SJSA1 (cell line): Measurements from ENCODE around the gene SLC25A48. TPM values are rescaled to one million over a fixed set of nuclear protein-coding genes. Genes with fewer than 3 reads are reported as not detected.

Source experiments
- DNase-seq, 2 experiments: peaks; one replicate each; pipeline ENCODE4 v3.0.0-alpha.2; 2015 to 2020; ENCODE audit warnings: low spot score in 2 of 2, low read depth in 1 of 2
- H3K27ac ChIP-seq: fragments of 250-450 bp; sonication (Bioruptor Pico); 2 replicates; pipeline ENCODE4 v1.5.1; 2020; ENCODE audit warnings: mild to moderate bottlenecking, moderate library complexity
- H3K27me3 ChIP-seq: fragments of 250-450 bp; sonication (Bioruptor Pico); replicated peaks from 2 replicates; pipeline ENCODE4 v1.5.1; 2020; ENCODE audit warnings: mild to moderate bottlenecking, moderate library complexity
- H3K36me3 ChIP-seq: fragments of 250-450 bp; sonication (Bioruptor Pico); 2 replicates; pipeline ENCODE4 v1.5.1; 2020; ENCODE audit warnings: mild to moderate bottlenecking
- H3K4me1 ChIP-seq: fragments of 250-450 bp; sonication (Bioruptor Pico); replicated peaks from 2 replicates; pipeline ENCODE4 v1.6.1; 2021; ENCODE audit warnings: mild to moderate bottlenecking
- H3K4me3 ChIP-seq: fragments of 250-450 bp; sonication (Bioruptor Pico); 2 replicates; pipeline ENCODE4 v1.5.1; 2020; ENCODE audit warnings: mild to moderate bottlenecking
- H3K9me3 ChIP-seq: fragments of 250-450 bp; sonication (Bioruptor Pico); replicated peaks from 2 replicates; pipeline ENCODE4 v1.5.1; 2020; ENCODE audit warnings: mild to moderate bottlenecking
- total RNA-seq: library from RNA; depleted of rRNA; stranded (reverse); fragments of >200 nt; shearing (Covaris generic); gene quantifications from 2 replicates; pipeline ENCODE4 v1.2.3, GENCODE V29; 2014

Gene SLC25A48
- total RNA-seq, 1 experiment from 2014 or later: not detected

DNA sequence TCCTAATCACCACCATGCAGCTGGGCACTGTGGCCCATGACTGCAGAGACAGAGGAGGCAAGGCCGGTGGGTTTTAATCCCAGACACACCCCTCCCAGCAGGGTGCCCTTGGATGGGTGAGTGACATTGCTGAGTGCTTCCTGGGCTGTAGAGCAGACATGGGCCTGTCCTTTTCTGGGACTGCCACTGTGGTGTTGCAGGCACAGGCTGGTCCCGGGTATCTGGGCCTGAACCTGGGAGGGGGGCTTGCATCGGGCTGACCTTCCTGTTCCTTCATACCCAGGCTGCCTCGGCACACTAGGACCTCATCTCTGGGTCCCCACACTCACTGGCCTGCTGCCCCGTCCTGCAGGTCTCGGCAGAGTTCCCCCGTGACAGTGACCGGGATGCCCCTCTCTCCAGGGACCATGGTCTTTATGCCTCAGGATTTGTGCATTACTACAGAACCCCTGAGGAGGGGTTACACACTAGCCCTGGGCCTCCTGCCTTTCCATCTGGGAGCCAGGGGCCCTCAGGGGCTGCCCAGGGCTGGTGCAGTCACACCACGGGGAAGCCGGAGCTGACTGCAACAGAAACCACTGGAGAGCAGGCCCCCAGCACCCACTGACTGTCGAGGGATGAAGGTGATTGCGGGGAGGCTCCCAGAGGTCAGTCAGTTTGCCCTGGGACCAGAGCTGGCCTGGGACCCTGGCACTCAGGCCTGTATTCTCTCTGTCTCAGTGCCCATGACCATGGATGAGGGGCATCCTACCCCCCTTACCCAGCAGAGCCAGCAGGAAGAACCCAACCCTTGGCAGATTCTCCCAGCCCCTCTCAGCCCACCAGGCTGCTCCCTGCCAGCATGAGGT is 8.9 kb upstream of the SLC25A48 start:
- no peaks in the 10 kb centered on the region for H3K9me3 ChIP-seq
- no peak overlapping the region for H3K27ac ChIP-seq
- H3K4me3 ChIP-seq: no peak overlapping the region
- no peaks in the 10 kb centered on the region for H3K4me1 ChIP-seq
- H3K27me3 ChIP-seq: no peaks in the 10 kb centered on the region; the same call in 1 of the 2 replicates
- DNase-seq: no peak
- no peaks in the 10 kb centered on the region for H3K36me3 ChIP-seq

DNA sequence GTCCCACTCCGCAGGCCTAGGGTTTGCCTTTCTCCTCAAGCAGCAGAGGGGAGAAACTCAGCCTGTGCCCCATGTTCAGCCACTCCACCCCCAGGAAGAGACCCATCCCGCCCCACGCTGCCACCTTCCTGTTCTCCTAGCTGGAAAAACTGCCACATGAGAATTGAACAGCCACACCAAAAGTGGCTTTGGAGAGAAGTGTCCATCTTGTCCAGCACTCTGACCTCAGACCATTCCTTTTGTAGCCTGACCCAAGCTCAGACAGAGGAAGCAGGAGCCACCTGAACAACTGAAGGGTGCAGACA is 8.3 kb upstream of the SLC25A48 start:
- Histone ChIP-seq H3K4me3 (no peak overlapping the region), H3K27me3 (no peaks in the 10 kb centered on the region; the same call in 1 of the 2 replicates), H3K36me3 (no peaks in the 10 kb centered on the region), H3K9me3 (no peaks in the 10 kb centered on the region), H3K27ac (no peak overlapping the region), H3K4me1 (no peaks in the 10 kb centered on the region)
- no peak for DNase-seq

DNA sequence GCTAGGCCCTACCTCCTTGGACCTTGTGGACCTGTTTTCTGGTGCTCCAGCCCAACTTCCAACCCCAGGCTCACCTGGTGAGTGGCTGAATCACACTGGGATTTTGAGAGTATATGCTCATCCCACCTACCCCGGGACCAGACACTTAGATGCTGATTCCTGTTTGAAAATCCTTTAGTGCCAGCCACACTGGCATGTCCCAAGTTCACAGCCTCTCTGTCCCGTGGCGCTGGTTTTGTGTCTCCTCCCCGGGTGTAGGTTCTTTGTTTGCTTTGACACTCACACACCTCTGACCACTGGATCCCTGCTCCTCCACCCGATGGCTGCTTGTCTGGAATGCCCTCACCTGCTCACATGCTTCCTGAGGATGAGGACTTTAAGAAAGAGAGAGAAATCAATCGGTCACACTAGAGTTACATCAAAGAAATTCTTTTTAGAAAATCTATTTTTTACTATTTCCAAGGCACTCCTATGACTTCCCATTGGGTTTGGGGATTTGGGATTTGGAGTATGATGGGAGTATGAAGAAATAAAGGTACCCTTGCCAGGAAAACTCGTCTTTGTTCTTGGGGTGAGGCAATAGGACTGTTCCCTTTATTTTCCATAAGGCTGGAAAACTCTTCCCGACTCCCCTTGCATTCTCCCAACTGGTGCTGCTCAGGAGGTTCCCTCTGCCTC is 7.3 kb upstream of the SLC25A48 start:
- no peak overlapping the region for H3K27ac ChIP-seq

DNA sequence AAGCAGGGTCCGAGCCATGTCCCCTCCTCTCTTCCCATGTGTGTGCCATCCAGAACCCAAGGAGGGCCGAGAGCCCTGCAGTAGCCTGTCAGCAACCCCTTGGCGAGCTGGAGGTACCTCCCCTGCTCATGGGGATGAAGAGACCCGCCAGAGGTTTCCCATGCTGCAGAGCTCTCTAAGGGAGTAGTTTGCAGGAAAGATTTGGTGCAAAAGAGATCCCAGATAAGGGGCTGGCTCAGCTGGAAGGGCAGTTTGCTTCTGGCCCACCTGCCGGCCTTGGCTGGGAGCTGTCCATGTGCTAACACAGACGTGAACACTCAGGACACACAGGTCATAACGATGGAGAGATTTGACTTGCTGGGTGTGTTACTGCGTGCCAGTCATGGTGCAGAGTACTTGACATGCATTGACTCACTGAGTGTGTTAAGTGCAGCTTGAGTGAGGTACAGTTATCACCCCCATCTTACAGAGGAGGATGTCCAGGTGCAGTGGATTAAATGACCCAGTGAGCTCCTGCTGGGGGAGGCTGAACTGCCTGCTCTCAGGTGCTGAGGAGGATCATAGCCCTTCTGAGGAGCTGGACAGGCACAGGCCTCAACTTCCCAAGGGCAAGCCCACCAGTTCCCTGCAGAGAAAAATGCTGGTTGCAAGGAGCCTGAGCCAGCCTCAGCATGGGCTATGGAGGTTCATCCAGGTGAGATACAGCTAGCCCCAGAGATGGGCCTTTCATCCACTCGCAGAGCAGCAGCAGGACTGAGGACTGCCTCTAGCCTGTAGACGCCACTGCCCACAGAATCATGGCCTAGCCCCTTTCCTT is 6.3 kb upstream of the SLC25A48 start:
- DNase-seq: no peak
- no peaks in the 10 kb centered on the region for H3K9me3 ChIP-seq
- no peak overlapping the region for H3K4me3 ChIP-seq
- H3K27ac ChIP-seq: no peak overlapping the region
- H3K27me3 ChIP-seq: peaks cover 3% of the 10 kb centered on the region
- H3K36me3 ChIP-seq: no peaks in the 10 kb centered on the region
- H3K4me1 ChIP-seq: no peaks in the 10 kb centered on the region

More for the DNA sequence above, 7.3 kb upstream of the SLC25A48 start:
- Histone ChIP-seq H3K27me3 (peaks cover under 1% of the 10 kb centered on the region), H3K4me1 (no peaks in the 10 kb centered on the region), H3K4me3 (no peak overlapping the region), H3K9me3 (no peaks in the 10 kb centered on the region), H3K36me3 (no peaks in the 10 kb centered on the region)
- no peak for DNase-seq

DNA sequence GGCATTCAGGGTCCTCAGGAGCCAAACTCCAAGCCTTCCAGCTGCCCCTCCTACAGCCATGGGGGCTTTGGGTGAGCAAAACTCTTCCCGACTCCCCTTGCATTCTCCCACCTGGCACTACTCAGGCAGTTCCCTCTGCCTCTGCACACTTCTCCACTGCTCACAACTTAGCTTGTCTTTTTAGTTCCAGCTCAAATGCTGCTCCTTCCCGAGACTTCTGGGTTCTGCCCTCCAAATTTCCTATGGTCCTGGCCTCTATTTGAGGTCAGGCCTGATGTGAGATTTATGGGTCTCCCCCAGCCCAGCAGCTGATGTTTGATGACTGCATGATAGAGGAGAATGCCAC is 5.7 kb upstream of the SLC25A48 start:
- no peak overlapping the region for H3K27ac ChIP-seq
- DNase-seq: no peak
- no peaks in the 10 kb centered on the region for H3K4me1 ChIP-seq
- no peaks in the 10 kb centered on the region for H3K9me3 ChIP-seq
- no peak overlapping the region for H3K4me3 ChIP-seq
- H3K36me3 ChIP-seq: no peaks in the 10 kb centered on the region
- H3K27me3 ChIP-seq: peaks cover 6% of the 10 kb centered on the region

DNA sequence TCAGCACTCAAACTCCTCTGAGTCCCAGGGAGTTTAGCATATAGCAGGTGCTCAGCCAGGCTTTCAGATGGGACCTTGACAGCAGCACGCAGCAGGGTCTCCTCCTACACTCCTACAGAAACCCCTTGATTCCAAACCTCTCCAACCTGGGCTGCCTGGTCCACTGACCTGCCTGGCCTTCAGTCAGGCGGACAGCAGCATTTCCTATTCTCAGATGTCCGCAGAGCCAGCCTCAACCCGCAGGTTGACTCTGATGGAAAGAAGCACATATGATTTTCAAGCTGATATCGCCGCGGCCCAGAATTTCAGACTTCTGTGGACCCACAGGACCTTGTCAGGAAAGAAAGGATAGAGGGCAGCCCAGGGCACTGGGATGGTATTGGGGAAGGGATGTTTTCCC is 5.3 kb upstream of the SLC25A48 start:
- Histone ChIP-seq H3K36me3 (no peaks in the 10 kb centered on the region), H3K27ac (no peak overlapping the region), H3K4me3 (no peak overlapping the region), H3K9me3 (no peaks in the 10 kb centered on the region), H3K4me1 (no peaks in the 10 kb centered on the region; the same call in 1 of the 2 replicates), H3K27me3 (peaks cover 11% of the 10 kb centered on the region)
- DNase-seq: no peak

DNA sequence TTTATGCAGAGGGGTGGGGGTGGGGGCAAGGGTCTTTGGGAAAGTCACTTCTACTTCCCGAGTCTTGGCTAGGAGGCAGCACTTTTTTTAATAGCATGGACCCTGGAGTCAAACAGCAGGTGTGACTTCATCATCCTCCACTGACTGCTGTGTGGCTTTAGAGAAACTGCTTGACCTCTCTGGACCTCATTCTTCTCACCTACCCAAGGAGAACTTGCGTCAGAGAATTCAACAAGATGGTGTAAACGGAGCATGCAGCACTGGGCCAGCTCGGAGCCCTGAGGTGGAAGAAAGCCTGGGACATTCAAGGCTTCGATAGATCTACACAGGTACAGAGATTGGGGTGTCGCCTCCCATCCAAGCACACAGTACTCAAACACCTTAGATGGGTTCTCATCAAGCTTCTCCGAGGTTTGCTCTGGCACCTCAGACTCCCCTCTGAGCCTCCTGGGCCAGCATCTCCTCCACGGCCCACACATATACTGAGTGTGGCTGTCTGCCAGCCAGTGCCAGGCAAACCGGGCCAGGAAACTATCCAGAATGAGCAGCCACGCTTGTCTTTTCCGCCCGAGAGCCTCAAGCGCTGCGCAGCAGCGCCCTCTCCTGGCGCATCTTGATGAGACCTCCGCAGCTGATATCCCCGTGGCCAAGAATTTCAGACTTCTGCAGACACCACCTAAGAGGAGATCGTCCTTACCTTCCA is 4.6 kb upstream of the SLC25A48 start:
- Histone ChIP-seq H3K36me3 (no peaks in the 10 kb centered on the region), H3K4me3 (no peak overlapping the region), H3K9me3 (no peaks in the 10 kb centered on the region), H3K27me3 (peaks cover 17% of the 10 kb centered on the region), H3K27ac (no peak overlapping the region), H3K4me1 (peaks cover 6% of the 10 kb centered on the region)
- DNase-seq: peak; percentile 66 to 77

DNA sequence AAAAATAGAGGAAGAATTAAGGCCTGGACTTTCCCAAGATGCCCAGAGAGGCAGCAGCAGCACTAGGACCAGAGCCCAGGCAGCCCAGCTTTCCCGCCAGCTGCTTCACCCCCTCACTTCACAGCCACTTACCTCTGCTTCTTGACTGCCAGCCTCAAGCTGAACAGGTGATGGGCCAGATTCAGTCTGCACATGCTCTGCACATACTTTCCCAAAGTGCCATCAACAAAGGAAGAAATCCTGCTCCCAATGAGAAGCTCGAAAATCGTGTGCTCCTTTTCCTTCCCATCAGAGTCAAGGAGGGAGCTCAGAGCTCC is 4.1 kb upstream of the SLC25A48 start:
- H3K4me1 ChIP-seq: peaks cover 9% of the 10 kb centered on the region
- no peak for DNase-seq
- no peak overlapping the region for H3K27ac ChIP-seq
- H3K4me3 ChIP-seq: no peak overlapping the region
- no peaks in the 10 kb centered on the region; the same call in 1 of the 2 replicates for H3K9me3 ChIP-seq
- H3K36me3 ChIP-seq: no peaks in the 10 kb centered on the region
- H3K27me3 ChIP-seq: peaks cover 22% of the 10 kb centered on the region

DNA sequence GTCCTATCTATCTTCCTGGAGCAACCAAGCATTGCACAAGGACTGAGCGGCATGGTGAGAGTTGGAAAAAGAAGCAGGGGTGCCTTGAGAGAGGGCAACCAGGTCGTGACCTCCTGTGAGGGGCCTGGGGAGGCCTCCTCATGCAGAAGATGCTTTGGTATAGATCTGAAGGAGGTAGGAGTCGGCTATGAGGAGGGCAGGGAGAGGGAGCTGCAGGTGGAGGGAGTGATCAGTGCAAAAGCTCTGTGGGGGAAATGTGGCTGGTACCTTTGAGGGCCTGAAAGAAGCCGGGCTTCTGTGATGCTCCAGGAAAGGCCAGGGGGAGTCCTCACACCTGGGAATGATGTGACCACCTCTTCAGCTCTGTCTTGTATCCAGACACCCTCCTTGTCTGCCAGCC is 3.6 kb upstream of the SLC25A48 start:
- Histone ChIP-seq H3K4me1 (peaks cover 9% of the 10 kb centered on the region), H3K4me3 (no peak overlapping the region), H3K27ac (no peak overlapping the region), H3K27me3 (peaks cover 27% of the 10 kb centered on the region), H3K36me3 (no peaks in the 10 kb centered on the region), H3K9me3 (no peaks in the 10 kb centered on the region; the same call in 1 of the 2 replicates)
- no peak for DNase-seq

DNA sequence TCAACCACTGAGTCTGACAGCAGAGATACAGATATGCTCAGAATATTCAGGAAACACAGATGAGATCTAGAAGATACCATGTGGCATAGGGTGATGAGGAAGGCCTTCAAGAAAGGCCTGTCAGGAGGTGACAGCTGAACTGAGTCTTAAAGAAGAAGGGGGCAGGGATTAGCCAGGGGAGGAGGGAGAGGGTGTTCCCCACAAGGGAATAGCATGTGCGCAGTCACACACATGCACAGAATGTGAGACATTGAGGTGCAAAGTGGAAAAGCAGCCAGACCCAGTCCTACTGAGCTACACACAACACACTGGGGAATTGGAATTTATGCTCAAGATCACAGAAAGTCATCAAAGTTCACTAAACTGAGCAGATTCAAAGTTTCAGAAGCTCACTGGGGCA is 3.0 kb upstream of the SLC25A48 start:
- no peak overlapping the region for H3K4me3 ChIP-seq
- DNase-seq: no peak
- no peaks in the 10 kb centered on the region for H3K36me3 ChIP-seq
- peaks cover 9% of the 10 kb centered on the region for H3K4me1 ChIP-seq
- peaks cover 30% of the 10 kb centered on the region for H3K27me3 ChIP-seq
- H3K27ac ChIP-seq: no peak overlapping the region
- H3K9me3 ChIP-seq: no peaks in the 10 kb centered on the region; the same call in 1 of the 2 replicates

DNA sequence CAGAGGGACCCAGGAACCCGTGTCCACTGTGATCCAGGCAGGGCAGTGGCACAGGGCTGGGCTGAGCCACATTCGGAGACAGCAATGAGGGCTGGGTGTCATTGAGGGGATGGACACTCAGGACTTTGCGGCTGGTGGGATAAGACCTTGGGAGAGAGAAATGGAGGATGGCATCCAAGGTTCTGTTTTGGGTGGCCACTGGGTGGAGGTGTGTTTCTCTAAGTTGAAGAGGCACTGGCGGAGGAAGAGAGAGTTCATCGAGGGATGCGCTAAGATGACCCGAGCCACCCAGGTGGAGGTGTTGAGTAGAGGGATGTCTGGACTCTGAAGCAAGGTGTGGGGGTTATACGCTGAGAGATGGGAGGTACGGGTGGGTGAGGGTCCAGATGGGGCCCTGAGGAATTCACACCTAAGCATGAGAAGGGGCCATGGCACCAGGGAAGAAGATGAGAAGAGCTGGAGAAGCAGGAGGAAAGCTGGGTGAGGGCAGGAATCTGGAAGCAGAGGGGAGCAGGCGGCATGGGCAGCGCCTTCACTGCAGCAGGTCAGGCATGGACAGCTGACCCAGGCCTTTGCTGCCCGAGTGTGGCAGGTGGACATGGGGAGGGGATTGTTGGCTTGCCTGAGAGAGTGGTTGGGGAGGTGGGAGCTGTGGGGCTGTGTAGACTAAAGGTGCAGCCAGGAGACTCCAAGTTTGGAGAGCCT is 2.5 kb upstream of the SLC25A48 start:
- DNase-seq: peak in 1 of 2 experiments; percentile 42
- no peaks in the 10 kb centered on the region for H3K36me3 ChIP-seq
- H3K27me3 ChIP-seq: peaks cover 32% of the 10 kb centered on the region

DNA sequence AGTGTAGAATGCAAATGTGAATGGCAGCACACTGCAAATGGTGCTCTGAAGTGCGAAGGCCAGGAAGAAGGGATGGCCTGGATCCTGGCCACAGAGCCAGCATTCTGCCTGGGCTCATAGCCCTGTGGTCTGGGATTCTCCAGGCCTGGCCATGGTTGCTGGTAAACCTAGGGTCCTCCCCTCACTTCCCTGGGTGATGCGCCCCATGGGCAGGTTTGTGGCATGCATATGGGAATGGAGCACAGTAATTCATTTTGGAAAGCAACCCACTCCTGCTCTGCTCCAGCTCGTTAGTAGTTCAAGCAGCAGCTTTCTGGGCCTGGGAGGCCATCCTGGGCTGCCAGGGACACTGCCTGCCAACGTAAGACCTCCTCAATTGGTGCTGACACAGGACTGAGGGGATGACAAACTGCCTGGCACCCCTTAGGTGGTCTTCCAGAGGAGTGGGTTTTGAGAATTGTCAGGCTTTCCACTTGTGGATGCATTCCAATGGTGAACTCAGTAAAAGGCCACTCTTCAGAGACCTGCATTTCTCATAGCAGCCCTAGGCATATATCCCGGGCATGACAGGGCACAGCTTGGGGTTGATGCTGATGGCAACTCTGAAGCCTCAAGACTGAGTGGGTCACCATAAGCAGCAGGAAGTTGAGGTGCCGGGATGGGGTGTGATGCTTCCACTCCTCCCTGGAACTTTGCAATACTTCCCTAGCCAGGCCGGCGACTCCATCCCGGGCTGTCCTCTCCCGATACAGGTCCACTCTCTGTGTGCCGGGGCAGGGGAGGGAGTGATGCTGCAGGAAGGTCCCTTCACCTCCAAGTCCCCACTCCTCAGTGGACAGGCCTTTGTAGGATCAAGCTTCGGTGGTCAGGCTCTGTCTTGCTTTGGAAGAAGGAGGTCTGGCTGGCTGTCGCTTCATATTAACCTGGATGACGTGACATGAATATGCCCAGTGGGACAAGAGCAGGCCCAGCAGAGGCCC is 1.2 kb upstream of the SLC25A48 start:
- H3K27ac ChIP-seq: no peak overlapping the region
- no peak overlapping the region for H3K4me3 ChIP-seq
- peak in 1 of 2 experiments; percentile 47 for DNase-seq
- H3K27me3 ChIP-seq: peaks cover 32% of the 10 kb centered on the region
- peaks cover 9% of the 10 kb centered on the region for H3K4me1 ChIP-seq
- no peaks in the 10 kb centered on the region for H3K36me3 ChIP-seq
- H3K9me3 ChIP-seq: no peaks in the 10 kb centered on the region; the same call in 1 of the 2 replicates

More for the DNA sequence above, 2.5 kb upstream of the SLC25A48 start:
- peaks cover 9% of the 10 kb centered on the region for H3K4me1 ChIP-seq
- H3K9me3 ChIP-seq: no peaks in the 10 kb centered on the region; the same call in 1 of the 2 replicates
- no peak overlapping the region for H3K4me3 ChIP-seq
- H3K27ac ChIP-seq: no peak overlapping the region
